GM12878 (cell line): ENCODE measurements around the gene RANBP17. TPM values are rescaled to one million over a fixed set of nuclear protein-coding genes. Genes with fewer than 3 reads are reported as not detected.

Experiments used
- ATAC-seq: fragments of 200-7000 bp; cut with Tn5 transposase; 3 replicates; pipeline ENCODE4 v1.9.1; 2020; ENCODE audit warnings: mild to moderate bottlenecking, moderate library complexity
- BruUV-seq: library from RNA; stranded (reverse); fragments of 400-500 nt; replicated peaks from 2 replicates; lab custom pipeline; 2021; lab: Mats Ljungman, UMichigan
- CTCF ChIA-PET: fragments of 300-600 bp; sonication (Branson Sonifier 250); formaldehyde crosslinking; extraction: SDS; loops from one replicate; lab custom pipeline; 2021; ENCODE audit warnings: inconsistent platforms; lab: Yijun Ruan, JAX
- POLR2A ChIA-PET: fragments of 350-600 bp; formaldehyde crosslinking; extraction: SDS; loops from one replicate; lab custom pipeline; 2021; ENCODE audit warnings: inconsistent platforms; lab: Charles Lee
- RAD21 ChIA-PET: fragments of 300-600 bp; sonication (Branson Sonifier 250); formaldehyde crosslinking; loops from one replicate; lab custom pipeline; 2023; ENCODE audit warnings: antibody characterized with exemption; ENCODE audit not compliant: unreplicated experiment; lab: Charles Lee
- SMC1A ChIA-PET: fragments of 300-600 bp; sonication (Branson Sonifier 250); formaldehyde crosslinking; loops from one replicate; lab custom pipeline; 2023; ENCODE audit not compliant: unreplicated experiment, uncharacterized antibody; lab: Charles Lee
- DNase-seq: peaks from one replicate; pipeline ENCODE4 v3.0.0-alpha.2; 2011; ENCODE audit warnings: low read depth, low spot score
- FAIRE-seq: peaks from 3 replicates; lab custom pipeline; 2011; peaks lifted over from hg19 to GRCh38; lab: Jason Lieb, UNC
- H2AFZ ChIP-seq: 2 replicates; pipeline ENCODE4 v1.6.0; 2011; ENCODE audit warnings: low read depth, low read length, control low read depth; ENCODE audit not compliant: control insufficient read depth
- H3K27ac ChIP-seq: 2 replicates; pipeline ENCODE4 v1.5.1; 2011; ENCODE audit warnings: control low read depth; ENCODE audit not compliant: control insufficient read depth, insufficient read depth
- H3K27me3 ChIP-seq, 2 experiments: replicated peaks in 1 of 2; 2 replicates each; pipeline versions ENCODE4 v1.6.0 to v1.6.1; 2011; ENCODE audit warnings: low read length in 1 of 2; ENCODE audit not compliant: control insufficient read depth in 2 of 2, insufficient read depth in 2 of 2
- H3K36me3 ChIP-seq, 2 experiments: 2 replicates each; pipeline ENCODE4 v1.5.1; 2011; ENCODE audit warnings: low read length in 1 of 2; ENCODE audit not compliant: control insufficient read depth in 2 of 2, insufficient read depth in 2 of 2
- H3K4me1 ChIP-seq: 2 replicates; pipeline ENCODE4 v1.6.1; 2011; ENCODE audit warnings: mild to moderate bottlenecking, low read length, moderate library complexity, mixed read lengths; ENCODE audit not compliant: control insufficient read depth, insufficient read depth
- H3K4me2 ChIP-seq: 2 replicates; pipeline ENCODE4 v1.6.0; 2011; ENCODE audit warnings: control low read depth; ENCODE audit not compliant: control insufficient read depth, insufficient read depth
- H3K4me3 ChIP-seq: fragments of 200-600 bp; sonication (generic); 2 replicates; pipeline ENCODE4 v1.5.1; 2016
- H3K79me2 ChIP-seq: 2 replicates; pipeline ENCODE4 v1.6.0; 2011; ENCODE audit warnings: low read length; ENCODE audit not compliant: control insufficient read depth, insufficient read depth
- H3K9ac ChIP-seq: 2 replicates; pipeline ENCODE4 v1.8.0; 2011; ENCODE audit warnings: low read length, control low read depth, mixed read lengths; ENCODE audit not compliant: control insufficient read depth, insufficient read depth
- H3K9me3 ChIP-seq: replicated peaks from 3 replicates; pipeline ENCODE4 v1.5.1; 2011; ENCODE audit warnings: mild to moderate bottlenecking, low read length; ENCODE audit not compliant: control insufficient read depth, insufficient read depth
- H4K20me1 ChIP-seq: 2 replicates; pipeline ENCODE4 v1.6.0; 2011; ENCODE audit not compliant: control insufficient read depth, insufficient read depth
- BRCA1 ChIP-seq: IDR thresholded peaks from 2 replicates; pipeline ENCODE4 v1.6.1; 2011; ENCODE audit warnings: low read depth, low read length, improper control_type of control experiment
- CUX1 ChIP-seq: IDR thresholded peaks from 2 replicates; pipeline ENCODE4 v1.6.1; 2012; ENCODE audit warnings: improper control_type of control experiment, low read depth, low read length; ENCODE audit not compliant: insufficient replicate concordance
- EZH2 ChIP-seq: IDR thresholded peaks from 2 replicates; pipeline ENCODE4 v1.6.1; 2012; ENCODE audit warnings: low read depth, mild to moderate bottlenecking, control low read depth, inconsistent platforms, low read length, borderline replicate concordance; ENCODE audit not compliant: control insufficient read depth
- HDAC2 ChIP-seq: fragments of 200-600 bp; sonication (generic); IDR thresholded peaks from 2 replicates; pipeline ENCODE4 v1.6.1; 2017
- MEF2B ChIP-seq: fragments of 450-650 bp; IDR thresholded peaks from 2 replicates; pipeline ENCODE4 v1.6.1; 2018; ENCODE audit warnings: mild to moderate bottlenecking, moderate library complexity; ENCODE audit not compliant: partially characterized antibody, poor library complexity, severe bottlenecking
- MTA2 ChIP-seq: fragments of 450-650 bp; IDR thresholded peaks from 2 replicates; pipeline ENCODE4 v1.6.1; 2016; ENCODE audit warnings: low read depth, mild to moderate bottlenecking, moderate library complexity
- NKRF ChIP-seq: fragments of 450-650 bp; conservative IDR thresholded peaks from 2 replicates; pipeline ENCODE4 v1.6.1; 2017; ENCODE audit warnings: mild to moderate bottlenecking, moderate library complexity
- NRF1 ChIP-seq: conservative IDR thresholded peaks from 2 replicates; pipeline ENCODE4 v1.6.1; 2011; ENCODE audit warnings: mild to moderate bottlenecking, low read depth, low read length, improper control_type of control experiment
- POLR2AphosphoS5 ChIP-seq: IDR thresholded peaks from 2 replicates; pipeline ENCODE4 v1.6.1; 2011; ENCODE audit warnings: mild to moderate bottlenecking, low read length, inconsistent platforms
- TAF1 ChIP-seq: IDR thresholded peaks from 2 replicates; pipeline ENCODE4 v1.6.1; 2011; ENCODE audit warnings: mild to moderate bottlenecking, low read depth, low read length, borderline replicate concordance
- TARDBP ChIP-seq: IDR thresholded peaks from 2 replicates; pipeline ENCODE4 v1.6.1; 2016; ENCODE audit warnings: borderline replicate concordance
- WRNIP1 ChIP-seq: IDR thresholded peaks from 2 replicates; pipeline ENCODE4 v1.6.1; 2011; ENCODE audit warnings: low read depth, low read length, improper control_type of control experiment, borderline replicate concordance
- ZNF592 ChIP-seq: fragments of 450-650 bp; IDR thresholded peaks from 2 replicates; pipeline ENCODE4 v1.6.1; 2017; ENCODE audit warnings: mild to moderate bottlenecking, moderate library complexity
- WGBS: methylation state at CpG from one replicate; pipeline ENCODE4 v1.1.6; 2016; ENCODE audit warnings: low lambda C conversion rate; ENCODE audit not compliant: insufficient replicate concordance, insufficient coverage; ENCODE audit errors: missing lambda C conversion rate; 5-methylcytosine and 5-hydroxymethylcytosine counted together
- in situ Hi-C: fragments of 300-500 bp; cut with MboI; formaldehyde crosslinking; loops from 9 replicates; pipeline ENCODE4 v1.14.3; 2018; ENCODE audit warnings: mixed read lengths
- intact Hi-C: fragments of 100-400 bp; cut with micrococcal nuclease; formaldehyde crosslinking; loops from one replicate; pipeline ENCODE4 v1.14.2; 2022; ENCODE audit not compliant: unreplicated experiment
- polyA plus RNA-seq, 11 experiments: library from polyadenylated mRNA; depleted of rRNA in 4 of 11; unstranded in 6 of 11; stranded (reverse) in 5 of 11; fragments of >200 nt; fragmentation: Nextera tagmentation in 4 of 11; fragmentation: Illumina TruSeq in 1 of 11; extraction: Ambion mirVana in 4 of 11; extraction: Trizol in 1 of 11; gene quantifications; 1 replicate in 1 of 11; 2 replicates in 10 of 11; pipeline versions ENCODE4 v1.2.1 to v1.2.3, GENCODE V29; 2011 to 2016; ENCODE audit warnings: inconsistent platforms in 2 of 11, missing spikeins in 2 of 11, low read depth in 1 of 11
- total RNA-seq, 4 experiments: library from RNA; depleted of rRNA in 3 of 4; stranded (reverse); fragments of >200 nt in 3 of 4; fragmentation: Illumina TruSeq in 1 of 4; extraction: Trizol in 1 of 4; gene quantifications; 2 replicates each; pipeline versions ENCODE4 v1.2.1 to v1.2.3, GENCODE V29; 2013 to 2021

The RANBP17 gene
- total and polyA plus RNA-seq, 10 of the 15 experiments (the other 5 are each of a cell fraction or from before 2014, with no cell fraction given), result 0.10 TPM; not detected in 9

- intact Hi-C loops, result no loop called here
- ATAC-seq, result no peak
- in situ Hi-C loops, result no loop called here
- Histone ChIP-seq H3K27me3 (peaks cover 3 to 21% of the 10 kb centered on the region in 2 experiments), H3K9me3 (no peaks in the 10 kb centered on the region; the same call in 2 of the 3 replicates), H3K36me3 (no peaks in the 10 kb centered on the region), H4K20me1 (no peaks in the 10 kb centered on the region), H3K4me2 (no peak overlapping the region), H3K9ac (no peak overlapping the region), H3K4me3 (no peak overlapping the region), H3K4me1 (no peaks in the 10 kb centered on the region), H3K79me2 (no peaks in the 10 kb centered on the region), H3K27ac (no peak overlapping the region), H2AFZ (no peak overlapping the region)
- BruUV-seq, result no TSS peak
- RAD21 ChIA-PET, result no interaction called here
- no peak for DNase-seq
- FAIRE-seq, result no peak
- SMC1A ChIA-PET, result no interaction called here
- POLR2A ChIA-PET, result no interaction called here
- CTCF ChIA-PET, result no interaction called here
- WGBS, result 25% methylated on average over 11 of the region's 11 CpGs
- TF ChIP-seq CUX1, result no peak
- no peak for TF ChIP-seq TAF1
- TF ChIP-seq MEF2B, result no peak
- no peak for TF ChIP-seq WRNIP1
- TF ChIP-seq MTA2, result no peak
- no peak for TF ChIP-seq HDAC2
- TF ChIP-seq NRF1, result no peak
- TF ChIP-seq POLR2AphosphoS5, result no peak
- TF ChIP-seq ZNF592, result no peak
- no peak for TF ChIP-seq BRCA1
- no peak for TF ChIP-seq EZH2
- TF ChIP-seq TARDBP, result no peak
- TF ChIP-seq NKRF, result no peak
Observed at GRCh38 chr5:171317230-171317629, 455.4 kb downstream of the RANBP17 start.
